ENCODE measurements around the gene FOXN3.

FOXN3 gene

GRCh38 chr14:89417091-89417464 is at the start of gene FOXN3:
FOXN3 (minus strand) TSS chr14:89417233; CDS start chr14:89412476, 4,757 bp downstream.
- DNase-seq (ENCODE audit: low read depth, low spot score), result no peak
- Histone ChIP-seq H3K36me3 (ENCODE audit: insufficient read depth, insufficient read length, low read length) (peaks cover 17% of the 10 kb centered on the region), H3K9ac (ENCODE audit: insufficient read length, low read depth) (peak within 1 kb of the TSS; percentile 96), H3K27me3 (ENCODE audit: insufficient read depth, insufficient read length) (no peaks in the 10 kb centered on the region), H3K9me3 (ENCODE audit: insufficient read depth, low read length) (no peaks in the 10 kb centered on the region), H3K4me1 (ENCODE audit: insufficient read depth, insufficient read length) (no peaks in the 10 kb centered on the region), H3K4me3 (ENCODE audit: insufficient read length, low read depth) (peak within 1 kb of the TSS; percentile 76)
- TF ChIP-seq ZNF274 (IDR thresholded peaks at IDR 0.05; ENCODE audit: low read depth, low read length) (no peak), YY1 (IDR thresholded peaks at IDR 0.05; ENCODE audit: insufficient read depth, insufficient read length) (no peak), SUZ12 (IDR thresholded peaks at IDR 0.05; ENCODE audit: extremely low read depth, insufficient read depth, insufficient read length) (no peak)

- Histone ChIP-seq H3K9ac (ENCODE audit: insufficient read length, low read depth) (no peak overlapping the region), H3K27me3 (ENCODE audit: insufficient read depth, insufficient read length) (no peaks in the 10 kb centered on the region), H3K36me3 (ENCODE audit: insufficient read depth, insufficient read length, low read length) (no peaks in the 10 kb centered on the region), H3K4me1 (ENCODE audit: insufficient read depth, insufficient read length) (peaks cover 2% of the 10 kb centered on the region), H3K9me3 (ENCODE audit: insufficient read depth, low read length) (no peaks in the 10 kb centered on the region), H3K4me3 (ENCODE audit: insufficient read length, low read depth) (no peak overlapping the region)
- TF ChIP-seq SUZ12 (IDR thresholded peaks at IDR 0.05; ENCODE audit: extremely low read depth, insufficient read depth, insufficient read length) (no peak), YY1 (IDR thresholded peaks at IDR 0.05; ENCODE audit: insufficient read depth, insufficient read length) (no peak), ZNF274 (IDR thresholded peaks at IDR 0.05; ENCODE audit: low read depth, low read length) (no peak)
- no peak for DNase-seq (ENCODE audit: low read depth, low spot score)
These were observed 49.5 kb upstream of the FOXN3 start for GRCh38 chr14:89466484-89466883.

GRCh38 chr14:89465876-89466275 is 48.8 kb upstream of the FOXN3 start:
- no peak overlapping the region for H3K9ac ChIP-seq (ENCODE audit: insufficient read length, low read depth)
- no peaks in the 10 kb centered on the region for H3K27me3 ChIP-seq (ENCODE audit: insufficient read depth, insufficient read length)
- H3K4me1 ChIP-seq (ENCODE audit: insufficient read depth, insufficient read length), result peaks cover 2% of the 10 kb centered on the region
- no peak for DNase-seq (ENCODE audit: low read depth, low spot score)
- no peak overlapping the region for H3K4me3 ChIP-seq (ENCODE audit: insufficient read length, low read depth)
- H3K36me3 ChIP-seq (ENCODE audit: insufficient read depth, insufficient read length, low read length), result no peaks in the 10 kb centered on the region
- no peaks in the 10 kb centered on the region for H3K9me3 ChIP-seq (ENCODE audit: insufficient read depth, low read length)
- TF ChIP-seq SUZ12 (IDR thresholded peaks at IDR 0.05; ENCODE audit: extremely low read depth, insufficient read depth, insufficient read length), result no peak
- TF ChIP-seq YY1 (IDR thresholded peaks at IDR 0.05; ENCODE audit: insufficient read depth, insufficient read length), result no peak
- TF ChIP-seq ZNF274 (IDR thresholded peaks at IDR 0.05; ENCODE audit: low read depth, low read length), result no peak

GRCh38 chr14:89461256-89461655 is 44.2 kb upstream of the FOXN3 start:
- no peaks in the 10 kb centered on the region for H3K9me3 ChIP-seq (ENCODE audit: insufficient read depth, low read length)
- no peaks in the 10 kb centered on the region for H3K27me3 ChIP-seq (ENCODE audit: insufficient read depth, insufficient read length)
- no peak overlapping the region for H3K4me3 ChIP-seq (ENCODE audit: insufficient read length, low read depth)
- peaks cover 4% of the 10 kb centered on the region for H3K4me1 ChIP-seq (ENCODE audit: insufficient read depth, insufficient read length)
- H3K9ac ChIP-seq (ENCODE audit: insufficient read length, low read depth), result no peak overlapping the region
- DNase-seq (ENCODE audit: low read depth, low spot score), result no peak
- TF ChIP-seq YY1 (IDR thresholded peaks at IDR 0.05; ENCODE audit: insufficient read depth, insufficient read length) (no peak), ZNF274 (IDR thresholded peaks at IDR 0.05; ENCODE audit: low read depth, low read length) (no peak), SUZ12 (IDR thresholded peaks at IDR 0.05; ENCODE audit: extremely low read depth, insufficient read depth, insufficient read length) (no peak)
- no peaks in the 10 kb centered on the region for H3K36me3 ChIP-seq (ENCODE audit: insufficient read depth, insufficient read length, low read length)

- no peak overlapping the region for H3K9ac ChIP-seq (ENCODE audit: insufficient read length, low read depth)
- no peaks in the 10 kb centered on the region for H3K36me3 ChIP-seq (ENCODE audit: insufficient read depth, insufficient read length, low read length)
These were observed 41.8 kb upstream of the FOXN3 start for GRCh38 chr14:89458713-89459420.

GRCh38 chr14:89457007-89457406 is 40.0 kb upstream of the FOXN3 start:
- Histone ChIP-seq H3K27me3 (ENCODE audit: insufficient read depth, insufficient read length) (no peaks in the 10 kb centered on the region), H3K4me1 (ENCODE audit: insufficient read depth, insufficient read length) (peaks cover 8% of the 10 kb centered on the region), H3K4me3 (ENCODE audit: insufficient read length, low read depth) (no peak overlapping the region), H3K36me3 (ENCODE audit: insufficient read depth, insufficient read length, low read length) (no peaks in the 10 kb centered on the region), H3K9me3 (ENCODE audit: insufficient read depth, low read length) (no peaks in the 10 kb centered on the region), H3K9ac (ENCODE audit: insufficient read length, low read depth) (no peak overlapping the region)
- DNase-seq (ENCODE audit: low read depth, low spot score), result no peak
- TF ChIP-seq YY1 (IDR thresholded peaks at IDR 0.05; ENCODE audit: insufficient read depth, insufficient read length) (no peak), ZNF274 (IDR thresholded peaks at IDR 0.05; ENCODE audit: low read depth, low read length) (no peak), SUZ12 (IDR thresholded peaks at IDR 0.05; ENCODE audit: extremely low read depth, insufficient read depth, insufficient read length) (no peak)

More at GRCh38 chr14:89458713-89459420, 41.8 kb upstream of the FOXN3 start:
- no peaks in the 10 kb centered on the region for H3K9me3 ChIP-seq (ENCODE audit: insufficient read depth, low read length)
- no peak overlapping the region for H3K4me3 ChIP-seq (ENCODE audit: insufficient read length, low read depth)
- no peak for TF ChIP-seq YY1 (IDR thresholded peaks at IDR 0.05; ENCODE audit: insufficient read depth, insufficient read length)
- no peak for TF ChIP-seq ZNF274 (IDR thresholded peaks at IDR 0.05; ENCODE audit: low read depth, low read length)
- no peak for TF ChIP-seq SUZ12 (IDR thresholded peaks at IDR 0.05; ENCODE audit: extremely low read depth, insufficient read depth, insufficient read length)
- DNase-seq (ENCODE audit: low read depth, low spot score), result no peak
- H3K4me1 ChIP-seq (ENCODE audit: insufficient read depth, insufficient read length), result peaks cover 8% of the 10 kb centered on the region
- no peaks in the 10 kb centered on the region for H3K27me3 ChIP-seq (ENCODE audit: insufficient read depth, insufficient read length)

- no peak overlapping the region for H3K9ac ChIP-seq (ENCODE audit: insufficient read length, low read depth)
- DNase-seq (ENCODE audit: low read depth, low spot score), result no peak
- H3K36me3 ChIP-seq (ENCODE audit: insufficient read depth, insufficient read length, low read length), result no peaks in the 10 kb centered on the region
- H3K27me3 ChIP-seq (ENCODE audit: insufficient read depth, insufficient read length), result no peaks in the 10 kb centered on the region
- TF ChIP-seq ZNF274 (IDR thresholded peaks at IDR 0.05; ENCODE audit: low read depth, low read length) (no peak), YY1 (IDR thresholded peaks at IDR 0.05; ENCODE audit: insufficient read depth, insufficient read length) (no peak), SUZ12 (IDR thresholded peaks at IDR 0.05; ENCODE audit: extremely low read depth, insufficient read depth, insufficient read length) (no peak)
- peaks cover 8% of the 10 kb centered on the region for H3K4me1 ChIP-seq (ENCODE audit: insufficient read depth, insufficient read length)
- no peak overlapping the region for H3K4me3 ChIP-seq (ENCODE audit: insufficient read length, low read depth)
- no peaks in the 10 kb centered on the region for H3K9me3 ChIP-seq (ENCODE audit: insufficient read depth, low read length)
These were observed 38.4 kb upstream of the FOXN3 start for GRCh38 chr14:89455412-89455811.

Measured in NT2/D1 (cell line).